CD14-positive monocyte (primary cell): ENCODE data around the gene RPS6KA5. TPM values are rescaled to one million over a fixed set of nuclear protein-coding genes. Genes with fewer than 3 reads are reported as not detected.
A peak's percentile ranks its signal among the peaks of the same experiment; 100 is the strongest.

ENCODE experiments used
- DNase-seq, 3 donors: peaks; one replicate each; pipeline ENCODE4 v3.0.0-alpha.2; 2011 to 2022
- H2AFZ ChIP-seq: 2 replicates; pipeline ENCODE4 v1.6.0; 2012; ENCODE audit warnings: mild to moderate bottlenecking, low read depth, low read length, inconsistent platforms; ENCODE audit not compliant: insufficient read depth, poor library complexity, severe bottlenecking
- H3K27ac ChIP-seq, 2 donors: 1 replicate in 1 of 2; 2 replicates in 1 of 2; pipeline ENCODE4 v1.5.1; 2012 to 2013; ENCODE audit warnings: low read length in 2 of 2, control low read depth in 1 of 2, inconsistent platforms in 1 of 2, low read depth in 1 of 2, mild to moderate bottlenecking in 1 of 2
- H3K27me3 ChIP-seq, 2 donors: one replicate each; pipeline versions ENCODE4 v1.6.0 to v1.6.1; 2011 to 2013; ENCODE audit warnings: low read length in 2 of 2; ENCODE audit not compliant: control insufficient read depth in 2 of 2, insufficient read depth in 2 of 2
- H3K36me3 ChIP-seq, 2 donors: replicated peaks in 1 of 2; 1 replicate in 1 of 2; 2 replicates in 1 of 2; pipeline versions ENCODE4 v1.5.1 to v1.6.1; 2012 to 2013; ENCODE audit warnings: low read length in 2 of 2, control low read depth in 1 of 2, inconsistent platforms in 1 of 2, mild to moderate bottlenecking in 1 of 2; ENCODE audit not compliant: insufficient read depth in 2 of 2, control insufficient read depth in 1 of 2
- H3K4me1 ChIP-seq, 2 donors: 1 replicate in 1 of 2; 2 replicates in 1 of 2; pipeline versions ENCODE4 v1.5.1 to v1.6.1; 2012 to 2013; ENCODE audit warnings: low read length in 2 of 2, control low read depth in 1 of 2, inconsistent platforms in 1 of 2, mild to moderate bottlenecking in 1 of 2, moderate library complexity in 1 of 2; ENCODE audit not compliant: insufficient read depth in 2 of 2, control insufficient read depth in 1 of 2
- H3K4me2 ChIP-seq: replicated peaks from 2 replicates; pipeline ENCODE3; 2012; ENCODE audit warnings: low read length, moderate library complexity, mild to moderate bottlenecking; ENCODE audit not compliant: poor library complexity, severe bottlenecking; ENCODE audit errors: extremely low read depth
- H3K4me3 ChIP-seq, 3 experiments: fragments of 200-600 bp in 1 of 3; sonication (generic) in 1 of 3; replicated peaks in 1 of 3; 1 replicate in 2 of 3; 2 replicates in 1 of 3; pipeline ENCODE4 v1.5.1; 2011 to 2013; ENCODE audit warnings: low read length in 3 of 3, mild to moderate bottlenecking in 3 of 3, control low read depth in 2 of 3, low read depth in 2 of 3, inconsistent platforms in 1 of 3, moderate library complexity in 1 of 3
- H3K79me2 ChIP-seq: 2 replicates; pipeline ENCODE4 v1.6.0; 2012; ENCODE audit warnings: mild to moderate bottlenecking, control low read depth, inconsistent platforms, low read length, moderate library complexity; ENCODE audit not compliant: insufficient read depth
- H3K9ac ChIP-seq: 2 replicates; pipeline ENCODE4 v1.6.0; 2017; ENCODE audit warnings: low read length, mild to moderate bottlenecking; ENCODE audit not compliant: insufficient read depth, poor library complexity, severe bottlenecking
- H3K9me3 ChIP-seq, 2 donors: replicated peaks in 1 of 2; 1 replicate in 1 of 2; 2 replicates in 1 of 2; pipeline versions ENCODE4 v1.5.1 to v1.6.1; 2012 to 2013; ENCODE audit warnings: low read length in 2 of 2, control low read depth in 1 of 2; ENCODE audit not compliant: control insufficient read depth in 1 of 2, insufficient read depth in 1 of 2
- H4K20me1 ChIP-seq: 2 replicates; pipeline ENCODE4 v1.6.0; 2012; ENCODE audit warnings: mild to moderate bottlenecking, low read length, control low read depth, moderate library complexity; ENCODE audit not compliant: insufficient read depth
- H3K27ac Mint-ChIP-seq, 7 donors: one replicate each; pipeline ENCODE4 v1.8.0; 2020; ENCODE audit warnings: mild to moderate bottlenecking in 7 of 7, mixed read lengths in 7 of 7, moderate library complexity in 6 of 7, inconsistent platforms in 2 of 7
- H3K27me3 Mint-ChIP-seq, 3 donors: one replicate each; pipeline ENCODE4 v1.8.0; 2021 to 2022; ENCODE audit warnings: low read depth in 3 of 3, mild to moderate bottlenecking in 3 of 3, mixed read lengths in 3 of 3, moderate library complexity in 3 of 3, inconsistent platforms in 1 of 3
- H3K36me3 Mint-ChIP-seq, 2 donors: one replicate each; pipeline ENCODE4 v1.8.0; 2020; ENCODE audit warnings: mixed read lengths in 2 of 2, inconsistent platforms in 1 of 2, mild to moderate bottlenecking in 1 of 2
- H3K4me1 Mint-ChIP-seq: one replicate; pipeline ENCODE4 v1.8.0; 2020; ENCODE audit warnings: mild to moderate bottlenecking, mixed read lengths
- H3K4me3 Mint-ChIP-seq, 2 donors: one replicate each; pipeline ENCODE4 v1.8.0; 2020; ENCODE audit warnings: mild to moderate bottlenecking in 2 of 2, mixed read lengths in 2 of 2, moderate library complexity in 1 of 2
- H3K9me3 Mint-ChIP-seq, 7 donors: one replicate each; pipeline ENCODE4 v1.8.0; 2020 to 2022; ENCODE audit warnings: mixed read lengths in 7 of 7, mild to moderate bottlenecking in 6 of 7, moderate library complexity in 6 of 7, inconsistent platforms in 2 of 7
- WGBS: methylation state at CpG from one replicate; pipeline ENCODE4 v1.1.5; 2013; ENCODE audit warnings: missing lambda C conversion rate; ENCODE audit not compliant: insufficient coverage; 5-methylcytosine and 5-hydroxymethylcytosine counted together
- intact Hi-C, 2 donors: fragments of 100-400 bp; cut with micrococcal nuclease; formaldehyde crosslinking; loops; one replicate each; pipeline versions ENCODE4 v1.15.0 to v1.15.1; 2023
- polyA plus RNA-seq, 3 donors: library from polyadenylated mRNA; depleted of rRNA in 1 of 3; unstranded in 2 of 3; stranded (reverse) in 1 of 3; fragments of 300-500 nt in 2 of 3; fragments of >200 nt in 1 of 3; fragmentation: Illumina TruSeq in 2 of 3; gene quantifications; 1 replicate in 2 of 3; 2 replicates in 1 of 3; pipeline ENCODE4 v1.2.3, GENCODE V29; 2012 to 2021
- TF ChIP-seq, protein P1 (sequence below): fragments of 200-600 bp; IDR thresholded peaks from one replicate; pipeline ENCODE4 v1.8.0; 2022; ENCODE audit warnings: antibody characterized with exemption, mild to moderate bottlenecking

Gene RPS6KA5
- polyA plus RNA-seq, 3 donors, result 4.4 to 10.1 (median 7.9) TPM

- intact Hi-C loops, result loop anchor here (5.0 to 10.0 kb wide), 3 partner anchors 45 to 1105 kb away; partner anchors contain the start of genes EFCAB11 (in 1 of the 2) and TDP1 (in 1 of the 2)
- DNase-seq, result peak in 1 of 3 donors; percentile 22
- Mint-ChIP-seq H3K27me3 (no peaks in the 10 kb centered on the region), H3K9me3 (peaks cover 0 to 2% (median 0%) of the 10 kb centered on the region in 7 donors), H3K4me3 (peak overlapping the region; percentile 82 to 85), H3K27ac (peak overlapping the region in 6 of 7 donors; percentile 11 to 82 (median 58)), H3K4me1 (peaks cover 32% of the 10 kb centered on the region), H3K36me3 (peaks cover 3 to 4% of the 10 kb centered on the region in 2 donors)
- peak overlapping the region; percentile 87 for H2AFZ ChIP-seq
- peaks cover 30 to 34% of the 10 kb centered on the region in 2 donors for H3K4me1 ChIP-seq
- H3K27ac ChIP-seq, result peak overlapping the region; percentile 84 to 94
- no peaks in the 10 kb centered on the region for H3K27me3 ChIP-seq
- WGBS, result under 1% methylated on average over 54 of the region's 72 CpGs
- peak overlapping the region; percentile 93 for H3K9ac ChIP-seq
- TF ChIP-seq, protein P1, sequence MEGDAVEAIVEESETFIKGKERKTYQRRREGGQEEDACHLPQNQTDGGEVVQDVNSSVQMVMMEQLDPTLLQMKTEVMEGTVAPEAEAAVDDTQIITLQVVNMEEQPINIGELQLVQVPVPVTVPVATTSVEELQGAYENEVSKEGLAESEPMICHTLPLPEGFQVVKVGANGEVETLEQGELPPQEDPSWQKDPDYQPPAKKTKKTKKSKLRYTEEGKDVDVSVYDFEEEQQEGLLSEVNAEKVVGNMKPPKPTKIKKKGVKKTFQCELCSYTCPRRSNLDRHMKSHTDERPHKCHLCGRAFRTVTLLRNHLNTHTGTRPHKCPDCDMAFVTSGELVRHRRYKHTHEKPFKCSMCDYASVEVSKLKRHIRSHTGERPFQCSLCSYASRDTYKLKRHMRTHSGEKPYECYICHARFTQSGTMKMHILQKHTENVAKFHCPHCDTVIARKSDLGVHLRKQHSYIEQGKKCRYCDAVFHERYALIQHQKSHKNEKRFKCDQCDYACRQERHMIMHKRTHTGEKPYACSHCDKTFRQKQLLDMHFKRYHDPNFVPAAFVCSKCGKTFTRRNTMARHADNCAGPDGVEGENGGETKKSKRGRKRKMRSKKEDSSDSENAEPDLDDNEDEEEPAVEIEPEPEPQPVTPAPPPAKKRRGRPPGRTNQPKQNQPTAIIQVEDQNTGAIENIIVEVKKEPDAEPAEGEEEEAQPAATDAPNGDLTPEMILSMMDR, result no peak
- no peaks in the 10 kb centered on the region for H3K9me3 ChIP-seq
- H3K36me3 ChIP-seq, result no peaks in the 10 kb centered on the region
- peak overlapping the region; percentile 81 to 88 (median 85) for H3K4me3 ChIP-seq
- peak overlapping the region; percentile 77 for H3K4me2 ChIP-seq
- peaks cover 41% of the 10 kb centered on the region for H3K79me2 ChIP-seq
- peaks cover 27% of the 10 kb centered on the region for H4K20me1 ChIP-seq
These were observed 678 bp downstream of the RPS6KA5 start for GRCh38 chr14:91059576-91060350.

GRCh38 chr14:91058042-91058581, 2.3 kb downstream of the RPS6KA5 start:
- Histone ChIP-seq H3K36me3 (no peaks in the 10 kb centered on the region), H3K9me3 (no peaks in the 10 kb centered on the region), H3K4me3 (no peak overlapping the region), H3K4me1 (peaks cover 20 to 25% of the 10 kb centered on the region in 2 donors), H3K27ac (no peak overlapping the region), H3K27me3 (no peaks in the 10 kb centered on the region), H2AFZ (no peak overlapping the region), H3K4me2 (no peak overlapping the region), H3K79me2 (peaks cover 55% of the 10 kb centered on the region), H3K9ac (no peak overlapping the region), H4K20me1 (peaks cover 35% of the 10 kb centered on the region)
- H3K9me3 Mint-ChIP-seq, result no peaks in the 10 kb centered on the region
- no peak overlapping the region for H3K4me3 Mint-ChIP-seq
- no peak for DNase-seq
- no peaks in the 10 kb centered on the region for H3K27me3 Mint-ChIP-seq
- WGBS, result no CpG with 5 or more reads among the region's 6 CpGs
- peaks cover 3 to 4% of the 10 kb centered on the region in 2 donors for H3K36me3 Mint-ChIP-seq
- H3K27ac Mint-ChIP-seq, result no peak overlapping the region
- H3K4me1 Mint-ChIP-seq, result peaks cover 21% of the 10 kb centered on the region
- TF ChIP-seq, protein P1, result no peak
- intact Hi-C loops, result loop anchor here in 1 of 2 donors (5.0 kb wide), 1 partner anchor 46 kb away; no protein-coding TSS in a partner anchor
